ENCODE results near the gene FLNB. TPM values are rescaled to one million over a fixed set of nuclear protein-coding genes. Genes with fewer than 3 reads are reported as not detected.

Gene FLNB
- total and polyA plus RNA-seq, 10 of the 15 experiments (the other 5 are each of a cell fraction or from before 2014, with no cell fraction given), result 13.6 to 51.8 (median 26.4) TPM

GRCh38 chr3:58027704-58028317, 19.6 kb downstream of the FLNB start:
- SMC1A ChIA-PET (ENCODE audit: uncharacterized antibody, unreplicated experiment), result interaction anchor here (1.2 to 4.4 kb wide), 4 partner anchors 10 to 16 kb away, joined by 3 to 35 read pairs (median 9); partner anchors contain the start of gene FLNB
- WGBS (ENCODE audit: insufficient coverage, insufficient replicate concordance, low lambda C conversion rate, missing lambda C conversion rate), result 62% methylated on average over 6 of the region's 6 CpGs
- Histone ChIP-seq H3K9me3 (replicated peaks; ENCODE audit: control insufficient read depth, insufficient read depth, low read length) (no peaks in the 10 kb centered on the region), H3K27ac (ENCODE audit: control insufficient read depth, insufficient read depth) (no peak overlapping the region), H3K79me2 (ENCODE audit: control insufficient read depth, insufficient read depth, low read length) (no peaks in the 10 kb centered on the region; the same call in none of the 2 replicates), H3K4me2 (ENCODE audit: control insufficient read depth, insufficient read depth) (no peak overlapping the region), H3K9ac (ENCODE audit: control insufficient read depth, insufficient read depth, low read length) (no peak overlapping the region), H2AFZ (ENCODE audit: control insufficient read depth, low read depth, low read length) (no peak overlapping the region), H3K4me3 (no peak overlapping the region), H3K27me3 (replicated peaks in 1 of 2; ENCODE audit: control insufficient read depth in 2 of 2, insufficient read depth in 2 of 2, low read length in 1 of 2) (no peaks in the 10 kb centered on the region), H3K36me3 (ENCODE audit: control insufficient read depth in 2 of 2, insufficient read depth in 2 of 2, low read length in 1 of 2) (no peaks in the 10 kb centered on the region), H4K20me1 (ENCODE audit: control insufficient read depth, insufficient read depth) (no peaks in the 10 kb centered on the region), H3K4me1 (ENCODE audit: control insufficient read depth, insufficient read depth, low read length) (peaks cover 9% of the 10 kb centered on the region; the same call in 1 of the 2 replicates)
- CTCF ChIA-PET, result interaction anchor here (0.5 to 5.5 kb wide), 6 partner anchors 7 to 279 kb away, joined by 3 to 28 read pairs (median 4); partner anchors contain the start of genes FLNB, HTD2 and RPP14
- DNase-seq (ENCODE audit: low read depth, low spot score) (no peak), ATAC-seq (no peak), FAIRE-seq (no peak)
- in situ Hi-C loops (cut with MboI), result no loop called here
- TF ChIP-seq TCF7 (IDR thresholded peaks at IDR 0.05; ENCODE audit: borderline replicate concordance), result no peak
- TF ChIP-seq RCOR1 (conservative IDR thresholded peaks at IDR 0.05; ENCODE audit: low read depth, low read length), result no peak
- no peak for TF ChIP-seq ETV6 (conservative IDR thresholded peaks at IDR 0.05 in 1 of 2, IDR thresholded peaks at IDR 0.05 in 1 of 2; ENCODE audit: borderline replicate concordance in 1 of 2, low read depth in 1 of 2)
- no peak for TF ChIP-seq RAD51 (IDR thresholded peaks at IDR 0.05)
- BruUV-seq (replicated peaks), result no TSS peak
- intact Hi-C loops (cut with micrococcal nuclease; ENCODE audit: unreplicated experiment), result no loop called here
- RAD21 ChIA-PET (ENCODE audit: unreplicated experiment), result interaction anchor here (1.1 to 13.0 kb wide), 4 partner anchors 9 to 90 kb away, joined by 4 to 110 read pairs (median 6); partner anchors contain the start of gene FLNB
- POLR2A ChIA-PET, result interaction anchor here (1.0 to 4.0 kb wide), 5 partner anchors 8 to 47 kb away, joined by 3 to 21 read pairs (median 4); no protein-coding TSS in a partner anchor

GRCh38 chr3:58028902-58029301, 20.7 kb downstream of the FLNB start:
- Histone ChIP-seq H3K4me1 (ENCODE audit: control insufficient read depth, insufficient read depth, low read length) (peaks cover 10% of the 10 kb centered on the region), H3K36me3 (ENCODE audit: control insufficient read depth in 2 of 2, insufficient read depth in 2 of 2, low read length in 1 of 2) (no peaks in the 10 kb centered on the region), H3K4me3 (no peak overlapping the region), H3K27me3 (replicated peaks in 1 of 2; ENCODE audit: control insufficient read depth in 2 of 2, insufficient read depth in 2 of 2, low read length in 1 of 2) (no peaks in the 10 kb centered on the region), H3K4me2 (ENCODE audit: control insufficient read depth, insufficient read depth) (no peak overlapping the region), H3K79me2 (ENCODE audit: control insufficient read depth, insufficient read depth, low read length) (no peaks in the 10 kb centered on the region; the same call in none of the 2 replicates), H4K20me1 (ENCODE audit: control insufficient read depth, insufficient read depth) (no peaks in the 10 kb centered on the region), H3K27ac (ENCODE audit: control insufficient read depth, insufficient read depth) (no peak overlapping the region), H3K9ac (ENCODE audit: control insufficient read depth, insufficient read depth, low read length) (no peak overlapping the region), H3K9me3 (replicated peaks; ENCODE audit: control insufficient read depth, insufficient read depth, low read length) (no peaks in the 10 kb centered on the region), H2AFZ (ENCODE audit: control insufficient read depth, low read depth, low read length) (no peak overlapping the region)
- BruUV-seq (replicated peaks), result no TSS peak
- no peak for FAIRE-seq
- WGBS (ENCODE audit: insufficient coverage, insufficient replicate concordance, low lambda C conversion rate, missing lambda C conversion rate), result 88% methylated on average over 1 of the region's 1 CpG
- ChIA-PET SMC1A (ENCODE audit: uncharacterized antibody, unreplicated experiment) (interaction anchor here (1.2 to 4.4 kb wide), 7 partner anchors 8 to 87 kb away, joined by 3 to 35 read pairs (median 5); partner anchors contain the start of gene FLNB), RAD21 (ENCODE audit: unreplicated experiment) (interaction anchor here (0.6 to 13.0 kb wide), 6 partner anchors 10 to 89 kb away, joined by 3 to 110 read pairs (median 4); partner anchors contain the start of gene FLNB), CTCF (interaction anchor here (0.7 to 5.5 kb wide), 9 partner anchors 8 to 1334 kb away, joined by 3 to 28 read pairs (median 3); no protein-coding TSS in a partner anchor), POLR2A (interaction anchor here (0.6 to 4.0 kb wide), 8 partner anchors 9 to 160 kb away, joined by 3 to 21 read pairs (median 4); no protein-coding TSS in a partner anchor)
- intact Hi-C loops (cut with micrococcal nuclease; ENCODE audit: unreplicated experiment) (no loop called here), in situ Hi-C loops (cut with MboI) (no loop called here)
- ATAC-seq, result no peak
- no peak for TF ChIP-seq NR2F1 (conservative IDR thresholded peaks at IDR 0.05)
- TF ChIP-seq ZZZ3 (IDR thresholded peaks at IDR 0.05; ENCODE audit: control insufficient read depth, insufficient read length, low read depth), result no peak
- DNase-seq (ENCODE audit: low read depth, low spot score), result no peak

All from GM12878 (cell line).